ENCODE measurements around the gene PKN2. TPM values are rescaled to one million over a fixed set of nuclear protein-coding genes. Genes with fewer than 3 reads are reported as not detected.

The PKN2 gene
- total and polyA plus RNA-seq, 2 of the 8 experiments (the other 6 are each of a cell fraction or from before 2014, with no cell fraction given): 7.8 to 32.0 TPM

DNA sequence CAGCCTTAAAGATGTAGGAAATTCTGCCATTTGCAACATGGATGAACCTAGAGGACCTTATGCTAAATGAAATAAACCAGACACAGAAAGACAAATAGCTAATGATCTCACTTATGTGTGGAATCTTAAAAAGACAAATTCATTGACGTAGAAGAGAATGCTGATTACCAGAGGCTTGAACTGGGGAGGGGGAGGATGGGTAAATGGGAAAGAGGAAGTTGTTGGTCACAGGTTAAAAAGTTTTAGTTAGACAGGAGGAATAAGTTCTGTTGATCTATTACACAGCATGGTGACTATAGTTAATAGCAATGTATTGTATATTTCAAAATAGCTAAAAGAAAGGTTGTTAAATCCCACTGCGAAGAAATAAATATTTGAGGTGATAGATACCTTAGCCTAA lies 62.8 kb downstream of the PKN2 start (continued):
- TF ChIP-seq CTCF (IDR thresholded peaks at IDR 0.05; ENCODE audit: control extremely low read depth in 1 of 3, insufficient read depth in 1 of 3, low read depth in 1 of 3, low read length in 3 of 3) (no peak), POLR2AphosphoS5 (IDR thresholded peaks at IDR 0.05; ENCODE audit: low read depth, low read length) (no peak), GTF2F1 (IDR thresholded peaks at IDR 0.05; ENCODE audit: borderline replicate concordance, low read depth, low read length) (no peak), SAP30 (IDR thresholded peaks at IDR 0.05; ENCODE audit: insufficient read depth, insufficient replicate concordance, low read length) (no peak), KDM4A (IDR thresholded peaks at IDR 0.05; ENCODE audit: low read depth, low read length, severe bottlenecking) (no peak), CHD2 (IDR thresholded peaks at IDR 0.05; ENCODE audit: low read length) (no peak)

Measured in H1 (cell line).